Endothelial cell of umbilical vein (primary cell): ENCODE data around the gene ZNF543. TPM values are rescaled to one million over a fixed set of nuclear protein-coding genes. Genes with fewer than 3 reads are reported as not detected.

ENCODE experiments used
- BruUV-seq: library from RNA; stranded (reverse); fragments of 400-500 nt; replicated peaks from 2 replicates; lab custom pipeline; 2021; lab: Mats Ljungman, UMichigan
- CTCF ChIA-PET: fragments of 300-600, 350-600 bp; sonication (Branson Sonifier 250); formaldehyde crosslinking; loops from one replicate; lab custom pipeline; 2021; ENCODE audit warnings: antibody characterized with exemption, inconsistent platforms; lab: Charles Lee
- POLR2A ChIA-PET: fragments of 300-600, 350-600 bp; sonication (Branson Sonifier 250); formaldehyde crosslinking; loops from one replicate; lab custom pipeline; 2021; ENCODE audit warnings: antibody characterized with exemption, inconsistent platforms; lab: Charles Lee
- DNase-seq: peaks from one replicate; pipeline ENCODE4 v3.0.0-alpha.2; 2011; ENCODE audit warnings: low read depth, low spot score
- FAIRE-seq: peaks from 2 replicates; lab custom pipeline; 2011; peaks lifted over from hg19 to GRCh38; lab: Jason Lieb, UNC
- H2AFZ ChIP-seq: 2 replicates; pipeline ENCODE4 v1.6.0; 2012; ENCODE audit warnings: low read depth, low read length, control low read depth, inconsistent platforms
- H3K27ac ChIP-seq: 2 replicates; pipeline ENCODE4 v1.5.1; 2011; ENCODE audit warnings: low read depth, mild to moderate bottlenecking, control low read depth, low read length, moderate library complexity; ENCODE audit not compliant: insufficient read depth
- H3K27me3 ChIP-seq, 2 experiments: 2 replicates each; pipeline versions ENCODE4 v1.6.0 to v1.6.1; 2011; ENCODE audit warnings: low read length in 2 of 2, mixed read lengths in 1 of 2; ENCODE audit not compliant: control insufficient read depth in 2 of 2, insufficient read depth in 2 of 2
- H3K36me3 ChIP-seq, 2 experiments: 2 replicates in 1 of 2; 3 replicates in 1 of 2; pipeline ENCODE4 v1.5.1; 2011; ENCODE audit warnings: low read length in 2 of 2, mild to moderate bottlenecking in 1 of 2, moderate library complexity in 1 of 2; ENCODE audit not compliant: control insufficient read depth in 2 of 2, insufficient read depth in 2 of 2; ENCODE audit errors: extremely low read depth in 1 of 2
- H3K4me1 ChIP-seq: 3 replicates; pipeline ENCODE4 v1.5.1; 2011; ENCODE audit warnings: mild to moderate bottlenecking, low read length; ENCODE audit not compliant: control insufficient read depth, insufficient read depth; ENCODE audit errors: extremely low read depth
- H3K4me2 ChIP-seq: 2 replicates; pipeline ENCODE4 v1.6.1; 2011; ENCODE audit warnings: low read length, control low read depth, mixed read lengths; ENCODE audit not compliant: insufficient read depth
- H3K4me3 ChIP-seq, 3 experiments: fragments of 200-600 bp in 1 of 3; sonication (generic), shearing (Covaris generic) in 1 of 3; replicated peaks in 1 of 3; 2 replicates each; pipeline ENCODE4 v1.5.1; 2011 to 2016; ENCODE audit warnings: control low read depth in 3 of 3, low read length in 3 of 3, mild to moderate bottlenecking in 2 of 3, inconsistent platforms in 1 of 3, low read depth in 1 of 3, moderate library complexity in 1 of 3; ENCODE audit not compliant: insufficient read depth in 1 of 3
- H3K79me2 ChIP-seq: 2 replicates; pipeline ENCODE4 v1.6.0; 2012; ENCODE audit warnings: low read length, inconsistent platforms; ENCODE audit not compliant: control insufficient read depth, insufficient read depth
- H3K9ac ChIP-seq: replicated peaks from 2 replicates; pipeline ENCODE3; 2011; ENCODE audit warnings: low read length, control low read depth; ENCODE audit not compliant: insufficient read depth; ENCODE audit errors: extremely low read depth
- H3K9me1 ChIP-seq: replicated peaks from 3 replicates; pipeline ENCODE4 v1.6.0; 2011; ENCODE audit warnings: mild to moderate bottlenecking, low read length; ENCODE audit not compliant: control insufficient read depth, insufficient read depth; ENCODE audit errors: extremely low read depth
- H3K9me3 ChIP-seq: replicated peaks from 2 replicates; pipeline ENCODE4 v1.5.1; 2012; ENCODE audit warnings: low read length, inconsistent platforms; ENCODE audit not compliant: control insufficient read depth, insufficient read depth
- H4K20me1 ChIP-seq: replicated peaks from 2 replicates; pipeline ENCODE3; 2011; ENCODE audit warnings: mild to moderate bottlenecking, low read length; ENCODE audit not compliant: control insufficient read depth, insufficient read depth; ENCODE audit errors: extremely low read depth
- EZH2 ChIP-seq: IDR thresholded peaks from 2 replicates; pipeline ENCODE4 v1.6.1; 2012; ENCODE audit warnings: borderline replicate concordance, low read depth, mild to moderate bottlenecking, moderate library complexity, low read length, inconsistent platforms; ENCODE audit not compliant: severe bottlenecking
- FOS ChIP-seq: IDR thresholded peaks from 2 replicates; pipeline ENCODE4 v1.6.1; 2011; ENCODE audit warnings: mild to moderate bottlenecking, low read length, moderate library complexity, borderline replicate concordance; ENCODE audit not compliant: insufficient read depth
- GATA2 ChIP-seq: IDR thresholded peaks from 2 replicates; pipeline ENCODE4 v1.7.0; 2011; ENCODE audit warnings: low read depth, mild to moderate bottlenecking, moderate library complexity, mixed read lengths, low read length; ENCODE audit not compliant: insufficient read length, insufficient read depth
- JUN ChIP-seq: IDR thresholded peaks from 2 replicates; pipeline ENCODE4 v1.6.1; 2011; ENCODE audit warnings: borderline replicate concordance, low read depth; ENCODE audit not compliant: insufficient read length, insufficient read depth
- MAX ChIP-seq: IDR thresholded peaks from 2 replicates; pipeline ENCODE4 v1.6.1; 2011; ENCODE audit not compliant: insufficient read depth, insufficient read length
- MYC ChIP-seq: IDR thresholded peaks from one replicate; pipeline ENCODE4 v1.6.1; 2011; ENCODE audit warnings: mild to moderate bottlenecking, low read depth, low read length
- POLR2A ChIP-seq: IDR thresholded peaks from 2 replicates; pipeline ENCODE4 v1.6.1; 2012; ENCODE audit warnings: low read depth, mild to moderate bottlenecking, control low read depth, low read length
- POLR2AphosphoS5 ChIP-seq: IDR thresholded peaks from 2 replicates; pipeline ENCODE4 v1.6.1; 2012; ENCODE audit warnings: low read depth, mild to moderate bottlenecking, control low read depth, low read length, moderate library complexity; ENCODE audit not compliant: insufficient read depth
- dilution Hi-C: fragments of 300-500 bp; cut with MboI; formaldehyde crosslinking; loops from one replicate; pipeline ENCODE4 v1.15.0; 2019; ENCODE audit warnings: low sequenced_read_pairs; ENCODE audit not compliant: extremely low pct_ligation_motif_present
- intact Hi-C: fragments of 100-400 bp; cut with micrococcal nuclease; formaldehyde crosslinking; loops from one replicate; pipeline ENCODE4 v1.10.0; 2022
- polyA plus RNA-seq, 4 experiments: library from polyadenylated mRNA; depleted of rRNA in 3 of 4; stranded (reverse) in 3 of 4; unstranded in 1 of 4; fragments of >200 nt; gene quantifications; 2 replicates each; pipeline versions ENCODE4 v1.2.1 to v1.2.3, GENCODE V29; 2011 to 2012; ENCODE audit warnings: missing spikeins in 1 of 4
- total RNA-seq: library from RNA; stranded (reverse); gene quantifications from 2 replicates; pipeline ENCODE4 v1.2.3, GENCODE V29; 2021
- TF ChIP-seq, protein P1 (sequence below), 2 donors: IDR thresholded peaks; 1 replicate in 1 of 2; 2 replicates in 1 of 2; pipeline ENCODE4 v1.5.1; 2011; ENCODE audit warnings: low read length in 2 of 2, mild to moderate bottlenecking in 2 of 2, moderate library complexity in 2 of 2, control low read depth in 1 of 2, inconsistent platforms in 1 of 2, low read depth in 1 of 2; ENCODE audit not compliant: insufficient read depth in 1 of 2; ENCODE audit errors: extremely low read depth in 1 of 2

Gene ZNF543
- total and polyA plus RNA-seq, 2 donors (not counting 3 experiments of a cell fraction or from before 2014, with no cell fraction given) = 1.1 to 5.3 TPM

DNA sequence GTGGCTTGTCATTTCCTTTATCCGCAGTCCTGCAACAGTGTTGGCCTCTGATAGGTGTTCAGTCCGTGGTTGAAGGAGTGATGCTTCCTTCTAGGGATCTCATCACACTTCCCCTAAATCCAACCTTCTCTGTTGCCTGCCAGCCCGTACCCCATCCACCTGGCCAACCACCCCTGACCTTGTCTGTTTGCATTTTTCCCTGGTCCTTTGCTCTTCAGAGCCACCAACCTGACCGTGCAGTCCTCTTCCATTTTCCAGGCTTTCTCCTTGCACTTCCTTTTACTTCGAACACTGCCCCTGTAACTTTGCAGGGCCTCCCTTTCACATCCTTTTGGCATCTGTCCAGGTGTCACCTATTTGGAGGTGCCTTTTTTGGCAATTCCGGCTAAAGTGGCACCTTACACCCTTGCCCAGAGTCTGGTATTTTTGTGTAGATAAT, 39.3 kb upstream of the ZNF543 start:
- intact Hi-C loops (loop anchor here (1.0 to 5.0 kb wide), 5 partner anchors 41 to 108 kb away; partner anchors contain the start of genes TRAPPC2B, ZNF304, ZNF543 and ZNF547), dilution Hi-C loops (no loop called here)
- TF ChIP-seq MYC (no peak), MAX (no peak), FOS (no peak), POLR2A (no peak), JUN (no peak), POLR2AphosphoS5 (no peak), GATA2 (no peak), EZH2 (no peak)
- TF ChIP-seq, protein P1, sequence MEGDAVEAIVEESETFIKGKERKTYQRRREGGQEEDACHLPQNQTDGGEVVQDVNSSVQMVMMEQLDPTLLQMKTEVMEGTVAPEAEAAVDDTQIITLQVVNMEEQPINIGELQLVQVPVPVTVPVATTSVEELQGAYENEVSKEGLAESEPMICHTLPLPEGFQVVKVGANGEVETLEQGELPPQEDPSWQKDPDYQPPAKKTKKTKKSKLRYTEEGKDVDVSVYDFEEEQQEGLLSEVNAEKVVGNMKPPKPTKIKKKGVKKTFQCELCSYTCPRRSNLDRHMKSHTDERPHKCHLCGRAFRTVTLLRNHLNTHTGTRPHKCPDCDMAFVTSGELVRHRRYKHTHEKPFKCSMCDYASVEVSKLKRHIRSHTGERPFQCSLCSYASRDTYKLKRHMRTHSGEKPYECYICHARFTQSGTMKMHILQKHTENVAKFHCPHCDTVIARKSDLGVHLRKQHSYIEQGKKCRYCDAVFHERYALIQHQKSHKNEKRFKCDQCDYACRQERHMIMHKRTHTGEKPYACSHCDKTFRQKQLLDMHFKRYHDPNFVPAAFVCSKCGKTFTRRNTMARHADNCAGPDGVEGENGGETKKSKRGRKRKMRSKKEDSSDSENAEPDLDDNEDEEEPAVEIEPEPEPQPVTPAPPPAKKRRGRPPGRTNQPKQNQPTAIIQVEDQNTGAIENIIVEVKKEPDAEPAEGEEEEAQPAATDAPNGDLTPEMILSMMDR (IDR thresholded peaks at IDR 0.05; ENCODE audit: extremely low read depth in 1 of 2, insufficient read depth in 1 of 2, low read depth in 1 of 2, low read length in 2 of 2) = no peak
- CTCF ChIA-PET = no interaction called here
- H3K36me3 ChIP-seq = peaks cover 14 to 18% of the 10 kb centered on the region in 2 experiments
- no peaks in the 10 kb centered on the region for H3K9me3 ChIP-seq
- peaks cover 2% of the 10 kb centered on the region for H4K20me1 ChIP-seq
- no peaks in the 10 kb centered on the region for H3K27me3 ChIP-seq
- H3K9ac ChIP-seq = peak overlapping the region; percentile 96
- DNase-seq (no peak), FAIRE-seq (no peak)
- no peaks in the 10 kb centered on the region for H3K9me1 ChIP-seq
- POLR2A ChIA-PET = no interaction called here
- peaks cover 53% of the 10 kb centered on the region for H3K79me2 ChIP-seq
- peak overlapping the region; percentile 77 for H3K4me2 ChIP-seq
- peaks cover 20% of the 10 kb centered on the region for H3K4me1 ChIP-seq
- peak overlapping the region; percentile 67 to 77 (median 72) for H3K4me3 ChIP-seq
- H3K27ac ChIP-seq = peak overlapping the region; percentile 90
- BruUV-seq = no TSS peak
- H2AFZ ChIP-seq = peak overlapping the region; percentile 67
